K562 (cell line): Measurements from ENCODE around the gene PACSIN2. TPM values are rescaled to one million over a fixed set of nuclear protein-coding genes. Genes with fewer than 3 reads are reported as not detected.

ENCODE experiments used
- ATAC-seq: fragments of 200-7000 bp; cut with Tn5 transposase; 3 replicates; pipeline ENCODE4 v1.9.1; 2020; ENCODE audit warnings: moderate library complexity
- BruUV-seq: library from RNA; stranded (reverse); fragments of 400-500 nt; replicated peaks from 2 replicates; lab custom pipeline; 2021; lab: Mats Ljungman, UMichigan
- CTCF ChIA-PET: fragments of 300-600 bp; formaldehyde crosslinking; extraction: SDS; loops from one replicate; lab custom pipeline; 2021; ENCODE audit warnings: low intra/inter-chr PET ratio; lab: Yijun Ruan, JAX
- POLR2A ChIA-PET: fragments of 300-600, 350-650 bp; sonication (Branson Sonifier 250); formaldehyde crosslinking; extraction: SDS; loops from one replicate; lab custom pipeline; 2021; ENCODE audit warnings: antibody characterized with exemption, inconsistent platforms; lab: Yijun Ruan, JAX
- DNase-seq, 4 experiments: peaks; one replicate each; pipeline versions ENCODE4 v3.0.0 to v3.0.0-alpha.2; 2011 to 2018; ENCODE audit warnings: low spot score in 3 of 4, mixed read lengths in 3 of 4; ENCODE audit errors: extremely low read depth in 1 of 4
- FAIRE-seq: peaks from 2 replicates; lab custom pipeline; 2011; peaks lifted over from hg19 to GRCh38; lab: Jason Lieb, UNC
- H2AFZ ChIP-seq: 2 replicates; pipeline ENCODE4 v1.6.0; 2011; ENCODE audit warnings: low read depth, low read length, control low read depth, inconsistent platforms
- H3K27ac ChIP-seq: fragments of 200-600 bp; 3 replicates; pipeline ENCODE4 v1.8.0; 2011; ENCODE audit warnings: low read depth, mild to moderate bottlenecking, control low read depth, inconsistent platforms, low read length, moderate library complexity, mixed read lengths; ENCODE audit errors: extremely low read depth
- H3K27me3 ChIP-seq, 2 experiments: fragments of 300-600 bp in 1 of 2; 2 replicates in 1 of 2; 3 replicates in 1 of 2; pipeline versions ENCODE4 v1.6.0 to v1.8.0; 2011; ENCODE audit warnings: inconsistent platforms in 2 of 2, low read length in 2 of 2, mild to moderate bottlenecking in 1 of 2, mixed read lengths in 1 of 2, moderate library complexity in 1 of 2; ENCODE audit not compliant: control insufficient read depth in 2 of 2, insufficient read depth in 2 of 2
- H3K36me3 ChIP-seq: fragments of 300-600 bp; 3 replicates; pipeline ENCODE4 v1.8.0; 2011; ENCODE audit warnings: mild to moderate bottlenecking, low read length, inconsistent platforms; ENCODE audit not compliant: control insufficient read depth, insufficient read depth
- H3K4me1 ChIP-seq, 2 experiments: fragments of 200-600 bp in 1 of 2; replicated peaks in 1 of 2; 2 replicates in 1 of 2; 3 replicates in 1 of 2; pipeline versions ENCODE4 v1.5.1 to v1.8.0; 2011; ENCODE audit warnings: inconsistent platforms in 2 of 2, low read length in 2 of 2, mild to moderate bottlenecking in 1 of 2, mixed read lengths in 1 of 2, moderate library complexity in 1 of 2; ENCODE audit not compliant: control insufficient read depth in 2 of 2, insufficient read depth in 2 of 2
- H3K4me2 ChIP-seq: 2 replicates; pipeline ENCODE4 v1.6.1; 2011; ENCODE audit warnings: low read length, control low read depth, inconsistent platforms, mixed read lengths; ENCODE audit not compliant: insufficient read depth
- H3K4me3 ChIP-seq: fragments of 200-600 bp; sonication (generic), shearing (Covaris generic); 2 replicates; pipeline ENCODE4 v1.5.1; 2016; ENCODE audit warnings: control low read depth, inconsistent platforms
- H3K79me2 ChIP-seq: fragments of 200-600 bp; 3 replicates; pipeline ENCODE4 v1.8.0; 2011; ENCODE audit warnings: low read length, inconsistent platforms; ENCODE audit not compliant: control insufficient read depth, insufficient read depth
- H3K9ac ChIP-seq, 2 experiments: 2 replicates each; pipeline versions ENCODE4 v1.6.0 to v1.6.1; 2011; ENCODE audit warnings: low read depth in 2 of 2, low read length in 2 of 2, control low read depth in 1 of 2, inconsistent platforms in 1 of 2, mild to moderate bottlenecking in 1 of 2, mixed read lengths in 1 of 2; ENCODE audit not compliant: insufficient read depth in 1 of 2
- H3K9me1 ChIP-seq: one replicate; pipeline ENCODE4 v1.6.0; 2011; ENCODE audit warnings: inconsistent platforms, mild to moderate bottlenecking, low read length, moderate library complexity; ENCODE audit not compliant: control insufficient read depth, insufficient read depth
- H3K9me3 ChIP-seq: replicated peaks from 2 replicates; pipeline ENCODE4 v1.5.1; 2011; ENCODE audit warnings: low read depth, low read length, inconsistent platforms; ENCODE audit not compliant: control insufficient read depth, insufficient read depth
- H4K20me1 ChIP-seq: replicated peaks from 2 replicates; pipeline ENCODE4 v1.6.1; 2011; ENCODE audit warnings: low read length, inconsistent platforms, mixed read lengths; ENCODE audit not compliant: control insufficient read depth, insufficient read depth
- ERF ChIP-seq: fragments of 450-650 bp; formaldehyde crosslinking; IDR thresholded peaks from 2 replicates; pipeline ENCODE4 v1.4.0; 2020; ENCODE audit warnings: mild to moderate bottlenecking, mixed read lengths
- ESRRA ChIP-seq: fragments of 450-650 bp; IDR thresholded peaks from 2 replicates; pipeline ENCODE4 v1.6.1; 2014; ENCODE audit warnings: low read depth, mild to moderate bottlenecking, moderate library complexity, borderline replicate concordance
- ETV6 ChIP-seq, 3 experiments: fragments of 150-350 bp in 1 of 3; sonication (generic) in 1 of 3; formaldehyde crosslinking in 1 of 3; IDR thresholded peaks; 2 replicates each; pipeline versions ENCODE4 v1.6.1 to v1.8.0; 2014 to 2022; ENCODE audit warnings: borderline replicate concordance in 2 of 3, low read depth in 2 of 3, antibody characterized with exemption in 1 of 3, low read length in 1 of 3, mild to moderate bottlenecking in 1 of 3, missing genetic modification reagents in 1 of 3
- HDAC6 ChIP-seq: IDR thresholded peaks from 2 replicates; pipeline ENCODE4 v1.6.1; 2012; ENCODE audit warnings: low read depth, mild to moderate bottlenecking, control low read depth, inconsistent platforms, low read length, moderate library complexity
- KDM1A ChIP-seq, 2 experiments: fragments of 450-650 bp; IDR thresholded peaks; 2 replicates each; pipeline ENCODE4 v1.6.1; 2016; ENCODE audit warnings: mild to moderate bottlenecking in 2 of 2
- SIRT6 ChIP-seq: IDR thresholded peaks from one replicate; pipeline ENCODE4 v1.6.1; 2012; ENCODE audit warnings: low read depth, mild to moderate bottlenecking, control low read depth, inconsistent platforms, low read length, moderate library complexity
- TCF3 ChIP-seq: sonication (generic); formaldehyde crosslinking; IDR thresholded peaks from 2 replicates; pipeline ENCODE4 v1.4.0; 2020; ENCODE audit warnings: mild to moderate bottlenecking, missing genetic modification reagents
- ZBTB7A ChIP-seq: IDR thresholded peaks from 2 replicates; pipeline ENCODE4 v1.6.1; 2011; ENCODE audit warnings: low read depth, mild to moderate bottlenecking, low read length, moderate library complexity, borderline replicate concordance; ENCODE audit not compliant: control insufficient read depth
- ZNF561 ChIP-seq: fragments of 450-650 bp; formaldehyde crosslinking; conservative IDR thresholded peaks from 2 replicates; pipeline ENCODE4 v1.4.0; 2020; ENCODE audit warnings: mild to moderate bottlenecking, moderate library complexity
- ZNF584 ChIP-seq: fragments of 200-800 bp; sonication (Bioruptor generic); IDR thresholded peaks from 2 replicates; pipeline ENCODE4 v1.6.1; 2016; ENCODE audit warnings: low read depth, mild to moderate bottlenecking, missing genetic modification characterization, missing compliant biosample characterization
- WGBS: fragments of 100-300 bp; shearing (Covaris generic); methylation state at CpG from one replicate; pipeline ENCODE4 v1.1.6; 2016; ENCODE audit warnings: low coverage, mixed read lengths; ENCODE audit not compliant: insufficient coverage; ENCODE audit errors: missing lambda C conversion rate; 5-methylcytosine and 5-hydroxymethylcytosine counted together
- in situ Hi-C: fragments of 300-500 bp; cut with MboI; formaldehyde crosslinking; loops from 4 replicates; pipeline ENCODE4 v1.15.0; 2018; ENCODE audit warnings: inconsistent platforms, mixed read lengths
- intact Hi-C: fragments of 100-400 bp; cut with micrococcal nuclease; formaldehyde crosslinking; loops from 2 replicates; pipeline ENCODE4 v1.14.2; 2022
- polyA plus RNA-seq, 8 experiments: library from polyadenylated mRNA; depleted of rRNA in 4 of 8; stranded (reverse) in 5 of 8; unstranded in 3 of 8; fragments of >200 nt; fragmentation: Nextera tagmentation in 2 of 8; fragmentation: Illumina TruSeq in 1 of 8; extraction: Ambion mirVana in 2 of 8; extraction: Trizol in 1 of 8; gene quantifications; 2 replicates each; pipeline versions ENCODE4 v1.2.1 to v1.2.3, GENCODE V29; 2011 to 2014; ENCODE audit warnings: inconsistent platforms in 1 of 8, missing spikeins in 1 of 8
- total RNA-seq, 7 experiments: library from RNA; depleted of rRNA in 6 of 7; stranded (reverse); fragments of >200 nt in 6 of 7; fragmentation: Illumina TruSeq in 2 of 7; extraction: Trizol in 2 of 7; gene quantifications; 2 replicates each; pipeline versions ENCODE4 v1.2.1 to v1.2.3, GENCODE V29; 2011 to 2021; ENCODE audit warnings: low replicate concordance in 1 of 7
- TF ChIP-seq, protein P1 (sequence below): fragments of 450-650 bp; IDR thresholded peaks from one replicate; pipeline ENCODE4 v1.6.1; 2018; ENCODE audit warnings: mild to moderate bottlenecking, moderate library complexity; ENCODE audit not compliant: partially characterized antibody

The PACSIN2 gene
- total and polyA plus RNA-seq, 9 of the 15 experiments (the other 6 are each of a cell fraction or from before 2014, with no cell fraction given), result 0.45 to 45.1 (median 23.9) TPM

DNA sequence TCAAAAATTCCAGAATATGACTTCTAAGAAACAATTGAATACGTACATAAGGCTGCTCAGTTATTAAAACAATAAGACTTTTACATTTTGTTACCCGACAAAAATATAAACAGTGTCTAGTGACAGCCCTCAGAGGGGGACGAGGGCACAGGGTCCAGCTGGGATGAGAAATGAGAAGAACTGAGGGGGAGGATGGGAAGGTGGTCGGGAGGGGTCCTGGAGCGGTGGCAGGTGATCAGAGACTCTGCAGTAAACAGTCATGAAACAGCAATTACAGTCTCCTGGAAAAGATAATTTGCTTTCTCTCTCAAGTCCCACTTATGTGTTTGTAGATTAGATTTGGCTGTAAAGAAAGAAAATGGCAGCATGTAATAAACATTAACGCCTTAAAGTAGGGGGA is 56.0 kb downstream of the PACSIN2 start (continued):
- no peak for TF ChIP-seq ETV6 (IDR thresholded peaks at IDR 0.05; ENCODE audit: borderline replicate concordance in 1 of 2, low read depth in 2 of 2, low read length in 1 of 2)
- no peak for TF ChIP-seq ETV6 (CRISPR knock-in tag; IDR thresholded peaks at IDR 0.05; ENCODE audit: borderline replicate concordance)
- no peak for TF ChIP-seq TCF3 (CRISPR knock-in tag)
- no peak for TF ChIP-seq KDM1A (IDR thresholded peaks at IDR 0.05)
- TF ChIP-seq SIRT6, result no peak
- TF ChIP-seq ERF (CRISPR knock-in tag), result no peak
- TF ChIP-seq HDAC6, result no peak
- TF ChIP-seq ZBTB7A, result peak; percentile 62; the same call in 1 of the 2 replicates
- TF ChIP-seq, protein P1, sequence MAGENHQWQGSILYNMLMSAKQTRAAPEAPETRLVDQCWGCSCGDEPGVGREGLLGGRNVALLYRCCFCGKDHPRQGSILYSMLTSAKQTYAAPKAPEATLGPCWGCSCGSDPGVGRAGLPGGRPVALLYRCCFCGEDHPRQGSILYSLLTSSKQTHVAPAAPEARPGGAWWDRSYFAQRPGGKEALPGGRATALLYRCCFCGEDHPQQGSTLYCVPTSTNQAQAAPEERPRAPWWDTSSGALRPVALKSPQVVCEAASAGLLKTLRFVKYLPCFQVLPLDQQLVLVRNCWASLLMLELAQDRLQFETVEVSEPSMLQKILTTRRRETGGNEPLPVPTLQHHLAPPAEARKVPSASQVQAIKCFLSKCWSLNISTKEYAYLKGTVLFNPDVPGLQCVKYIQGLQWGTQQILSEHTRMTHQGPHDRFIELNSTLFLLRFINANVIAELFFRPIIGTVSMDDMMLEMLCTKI, result no peak
- TF ChIP-seq ZNF561 (CRISPR knock-in tag), result no peak

DNA sequence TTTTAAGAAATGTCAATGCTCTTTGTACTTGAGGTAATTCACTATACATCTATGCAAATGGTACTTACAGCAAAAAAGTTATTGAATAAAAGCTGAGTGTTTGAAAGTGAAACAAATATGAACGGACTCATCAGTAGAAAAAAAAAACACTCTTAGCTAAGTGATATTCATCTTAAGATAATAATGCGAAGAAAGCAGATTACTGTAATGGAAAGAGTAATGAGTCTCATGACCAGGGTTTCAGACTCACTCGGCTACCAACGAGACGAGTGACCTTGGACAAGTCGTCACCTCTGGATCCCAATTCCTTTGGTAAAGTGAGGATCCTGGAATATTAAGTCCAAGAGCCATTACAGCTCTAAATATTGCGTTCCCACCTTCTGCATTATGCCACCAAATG is 57.0 kb downstream of the PACSIN2 start:
- Histone ChIP-seq H3K4me1 (peaks cover 12 to 39% of the 10 kb centered on the region in 2 experiments; a peak in 4 of 5 replicates), H2AFZ (no peak overlapping the region), H3K4me2 (peak overlapping the region; percentile 83), H3K79me2 (peaks cover 73% of the 10 kb centered on the region), H3K9ac (peak overlapping the region in 1 of 2 experiments; percentile 71; a peak in 2 of 4 replicates), H4K20me1 (peaks cover 6% of the 10 kb centered on the region; the same call in 1 of the 2 replicates), H3K9me1 (no peaks in the 10 kb centered on the region), H3K27ac (peak overlapping the region; percentile 53), H3K27me3 (no peaks in the 10 kb centered on the region), H3K36me3 (no peaks in the 10 kb centered on the region), H3K9me3 (no peaks in the 10 kb centered on the region), H3K4me3 (peak overlapping the region; percentile 42)
- BruUV-seq, result no TSS peak
- FAIRE-seq, result no peak
- intact Hi-C loops (no loop called here), in situ Hi-C loops (no loop called here)
- 2% methylated on average over 5 of the region's 7 CpGs for WGBS
- POLR2A ChIA-PET, result no interaction called here
- no peak for ATAC-seq
- TF ChIP-seq ZNF584 (no peak), ESRRA (peak; percentile 52; the same call in 1 of the 2 replicates)
- CTCF ChIA-PET, result no interaction called here
- no peak for DNase-seq
